Common myeloid progenitor, CD34-positive (primary cell): ENCODE measurements around the gene LIPG.

ENCODE experiments used
- CTCF ChIA-PET: fragments of 350-600 bp; sonication (Branson Sonifier 250); formaldehyde crosslinking; loops from one replicate; lab custom pipeline; 2021; ENCODE audit warnings: antibody characterized with exemption; lab: Charles Lee
- POLR2A ChIA-PET: fragments of 350-600 bp; sonication (Branson Sonifier 250); formaldehyde crosslinking; loops from one replicate; lab custom pipeline; 2021; ENCODE audit warnings: antibody characterized with exemption; lab: Charles Lee
- DNase-seq, 3 donors: peaks; one replicate each; pipeline versions ENCODE4 v3.0.0 to v3.0.0-alpha.2; 2013
- H3K27ac ChIP-seq, 2 experiments: 1 replicate in 1 of 2; 2 replicates in 1 of 2; pipeline ENCODE4 v1.7.0; 2013; ENCODE audit warnings: inconsistent platforms in 2 of 2, low read length in 2 of 2, mild to moderate bottlenecking in 2 of 2, low read depth in 1 of 2, moderate library complexity in 1 of 2; ENCODE audit not compliant: severe bottlenecking in 2 of 2, insufficient read depth in 1 of 2, poor library complexity in 1 of 2
- H3K27me3 ChIP-seq, 5 experiments: replicated peaks in 2 of 5; 1 replicate in 3 of 5; 2 replicates in 2 of 5; pipeline versions ENCODE4 v1.6.1 to v1.7.0; 2013; ENCODE audit warnings: low read length in 4 of 5, mild to moderate bottlenecking in 2 of 5, moderate library complexity in 2 of 5, inconsistent platforms in 1 of 5; ENCODE audit not compliant: insufficient read depth in 5 of 5, control insufficient read depth in 4 of 5
- H3K36me3 ChIP-seq, 4 experiments: 1 replicate in 2 of 4; 2 replicates in 2 of 4; pipeline versions ENCODE4 v1.6.1 to v1.7.0; 2013; ENCODE audit warnings: low read length in 3 of 4, control low read depth in 1 of 4, mild to moderate bottlenecking in 1 of 4; ENCODE audit not compliant: control insufficient read depth in 4 of 4, insufficient read depth in 4 of 4
- H3K4me1 ChIP-seq, 4 experiments: 1 replicate in 3 of 4; 2 replicates in 1 of 4; pipeline versions ENCODE4 v1.6.1 to v1.7.1; 2013; ENCODE audit warnings: low read length in 3 of 4, mild to moderate bottlenecking in 3 of 4, control low read depth in 1 of 4, inconsistent platforms in 1 of 4, moderate library complexity in 1 of 4; ENCODE audit not compliant: control insufficient read depth in 4 of 4, insufficient read depth in 4 of 4; ENCODE audit errors: control extremely low read depth in 1 of 4
- H3K4me3 ChIP-seq, 7 experiments: 1 replicate in 4 of 7; 2 replicates in 3 of 7; pipeline versions ENCODE4 v1.5.1 to v1.7.0; 2013; ENCODE audit warnings: mild to moderate bottlenecking in 7 of 7, low read length in 6 of 7, moderate library complexity in 6 of 7, inconsistent platforms in 2 of 7, low read depth in 2 of 7, control low read depth in 1 of 7; ENCODE audit not compliant: insufficient read depth in 4 of 7, control insufficient read depth in 1 of 7; ENCODE audit errors: extremely low read depth in 1 of 7
- H3K9me3 ChIP-seq, 5 experiments: 1 replicate in 4 of 5; 2 replicates in 1 of 5; pipeline versions ENCODE4 v1.6.1 to v1.7.1; 2013; ENCODE audit warnings: low read length in 4 of 5, mild to moderate bottlenecking in 2 of 5, inconsistent platforms in 1 of 5, low read depth in 1 of 5, moderate library complexity in 1 of 5; ENCODE audit not compliant: control insufficient read depth in 4 of 5, insufficient read depth in 2 of 5; ENCODE audit errors: control extremely low read depth in 1 of 5
- WGBS: methylation state at CpG from one replicate; pipeline ENCODE4 v1.1.5; 2013; ENCODE audit not compliant: insufficient coverage; 5-methylcytosine and 5-hydroxymethylcytosine counted together

The LIPG gene

GRCh38 chr18:49590608-49591007 lies 28.8 kb downstream of the LIPG start:
- Histone ChIP-seq H3K36me3 (no peaks in the 10 kb centered on the region), H3K27me3 (peaks cover 0 to 3% (median 0%) of the 10 kb centered on the region in 5 experiments), H3K4me1 (no peaks in the 10 kb centered on the region), H3K27ac (no peak overlapping the region), H3K4me3 (no peak overlapping the region), H3K9me3 (peaks cover 0 to 1% (median 0%) of the 10 kb centered on the region in 5 experiments)
- POLR2A ChIA-PET = no interaction called here
- WGBS = 97% methylated on average over 10 of the region's 10 CpGs
- CTCF ChIA-PET = no interaction called here
- no peak for DNase-seq

GRCh38 chr18:49591271-49591670 lies 29.4 kb downstream of the LIPG start:
- CTCF ChIA-PET = no interaction called here
- H3K36me3 ChIP-seq = no peaks in the 10 kb centered on the region

GRCh38 chr18:49591775-49592174 lies 29.9 kb downstream of the LIPG start:
- no peaks in the 10 kb centered on the region for H3K4me1 ChIP-seq
- ChIA-PET POLR2A (no interaction called here), CTCF (no interaction called here)
- no peak overlapping the region for H3K4me3 ChIP-seq
- H3K9me3 ChIP-seq = peaks cover 0 to 1% (median 0%) of the 10 kb centered on the region in 5 experiments
- peaks cover 0 to 3% (median 0%) of the 10 kb centered on the region in 5 experiments for H3K27me3 ChIP-seq
- H3K27ac ChIP-seq = no peak overlapping the region
- no peaks in the 10 kb centered on the region for H3K36me3 ChIP-seq
- no peak for DNase-seq
- 86% methylated on average over 3 of the region's 4 CpGs for WGBS

More at GRCh38 chr18:49591271-49591670, 29.4 kb downstream of the LIPG start:
- Histone ChIP-seq H3K27ac (no peak overlapping the region), H3K9me3 (peaks cover 0 to 1% (median 0%) of the 10 kb centered on the region in 5 experiments), H3K4me3 (no peak overlapping the region), H3K4me1 (no peaks in the 10 kb centered on the region), H3K27me3 (peaks cover 0 to 3% (median 0%) of the 10 kb centered on the region in 5 experiments)
- POLR2A ChIA-PET = no interaction called here
- WGBS = no CpG with 5 or more reads among the region's 3 CpGs
- no peak for DNase-seq

GRCh38 chr18:49596687-49597086 lies 34.8 kb downstream of the LIPG start:
- Histone ChIP-seq H3K27me3 (peaks cover 0 to 2% (median 0%) of the 10 kb centered on the region in 5 experiments), H3K4me3 (no peak overlapping the region), H3K27ac (no peak overlapping the region), H3K4me1 (no peaks in the 10 kb centered on the region), H3K36me3 (no peaks in the 10 kb centered on the region), H3K9me3 (peaks cover 0 to 1% (median 0%) of the 10 kb centered on the region in 5 experiments)
- no peak for DNase-seq
- ChIA-PET POLR2A (no interaction called here), CTCF (interaction anchor here (0.7 kb wide), 1 partner anchor 1776 kb away, joined by 3 read pairs; no protein-coding TSS in a partner anchor)
- WGBS = 93% methylated on average over 3 of the region's 3 CpGs

GRCh38 chr18:49597157-49597931 lies 35.5 kb downstream of the LIPG start:
- CTCF ChIA-PET = no interaction called here
- POLR2A ChIA-PET = no interaction called here
- no peak overlapping the region for H3K27ac ChIP-seq
- WGBS = 95% methylated on average over 3 of the region's 8 CpGs
- H3K27me3 ChIP-seq = peaks cover 0 to 5% (median 0%) of the 10 kb centered on the region in 5 experiments
- no peak overlapping the region for H3K4me3 ChIP-seq
- H3K36me3 ChIP-seq = no peaks in the 10 kb centered on the region
- DNase-seq = no peak
- peaks cover 0 to 1% (median 0%) of the 10 kb centered on the region in 5 experiments for H3K9me3 ChIP-seq
- no peaks in the 10 kb centered on the region for H3K4me1 ChIP-seq

- WGBS = 93% methylated on average over 3 of the region's 4 CpGs
- Histone ChIP-seq H3K27ac (no peak overlapping the region), H3K27me3 (peaks cover 0 to 5% (median 0%) of the 10 kb centered on the region in 5 experiments), H3K9me3 (peaks cover 2 to 14% (median 5%) of the 10 kb centered on the region in 5 experiments), H3K36me3 (no peaks in the 10 kb centered on the region), H3K4me1 (no peaks in the 10 kb centered on the region), H3K4me3 (no peak overlapping the region)
- no peak for DNase-seq
- ChIA-PET POLR2A (no interaction called here), CTCF (interaction anchor here (1.4 kb wide), 1 partner anchor 14 kb away, joined by 4 read pairs; no protein-coding TSS in a partner anchor)
Observed at GRCh38 chr18:49601211-49601610, 39.4 kb downstream of the LIPG start.
